PC-9 (cell line): ENCODE data around the gene RGS3. TPM values are rescaled to one million over a fixed set of nuclear protein-coding genes. Genes with fewer than 3 reads are reported as not detected.
A peak's percentile ranks its signal among the peaks of the same experiment; 100 is the strongest.

Experiments
- BruUV-seq: library from RNA; stranded (reverse); fragments of 400-500 nt; replicated peaks from 2 replicates; lab custom pipeline; 2021; lab: Mats Ljungman, UMichigan
- CTCF ChIA-PET: fragments of 300-600 bp; sonication (Branson Sonifier 250); formaldehyde crosslinking; loops from one replicate; lab custom pipeline; 2022; ENCODE audit warnings: antibody characterized with exemption; lab: Charles Lee
- POLR2A ChIA-PET: fragments of 300-600 bp; sonication (Branson Sonifier 250); formaldehyde crosslinking; loops from one replicate; lab custom pipeline; 2022; ENCODE audit warnings: antibody characterized with exemption; ENCODE audit not compliant: unreplicated experiment; lab: Charles Lee
- DNase-seq, 2 experiments: peaks; one replicate each; pipeline versions ENCODE4 v3.0.0 to v3.0.0-alpha.2; 2015 to 2022; ENCODE audit warnings: mixed read lengths in 1 of 2
- H2AFZ ChIP-seq: fragments of 200-600 bp; sonication (generic); 2 replicates; pipeline ENCODE4 v1.8.1; 2017; ENCODE audit warnings: antibody characterized with exemption
- H3F3A ChIP-seq: fragments of 200-600 bp; sonication (generic); 2 replicates; pipeline ENCODE4 v1.8.1; 2017; ENCODE audit warnings: antibody characterized with exemption, mild to moderate bottlenecking, low read depth; ENCODE audit not compliant: insufficient read depth
- H3K27ac ChIP-seq: fragments of 200-600 bp; sonication (generic); 2 replicates; pipeline ENCODE4 v1.6.1; 2016; ENCODE audit warnings: mixed run types
- H3K27me3 ChIP-seq: fragments of 200-600 bp; sonication (generic); 2 replicates; pipeline ENCODE4 v1.6.1; 2016; ENCODE audit warnings: low read depth, mixed run types; ENCODE audit not compliant: insufficient read depth
- H3K36me3 ChIP-seq: fragments of 200-600 bp; sonication (generic); 2 replicates; pipeline ENCODE4 v1.6.1; 2016; ENCODE audit warnings: low read depth, mixed run types
- H3K4me1 ChIP-seq: fragments of 200-600 bp; sonication (generic); replicated peaks from 2 replicates; pipeline ENCODE4 v1.6.1; 2016; ENCODE audit warnings: mixed run types; ENCODE audit not compliant: insufficient read depth
- H3K4me2 ChIP-seq: fragments of 200-600 bp; sonication (generic); 2 replicates; pipeline ENCODE4 v1.6.1; 2017; ENCODE audit warnings: mixed run types
- H3K4me3 ChIP-seq: fragments of 200-600 bp; sonication (generic); 2 replicates; pipeline ENCODE4 v1.6.1; 2016; ENCODE audit warnings: mixed run types
- H3K79me2 ChIP-seq: fragments of 200-600 bp; sonication (generic); 2 replicates; pipeline ENCODE4 v1.6.1; 2017; ENCODE audit warnings: low read depth, mixed run types
- H3K9me2 ChIP-seq: fragments of 200-600 bp; sonication (generic); 2 replicates; pipeline ENCODE4 v1.8.1; 2017; ENCODE audit warnings: mild to moderate bottlenecking; ENCODE audit not compliant: insufficient read depth
- H3K9me3 ChIP-seq: fragments of 200-600 bp; sonication (generic); 2 replicates; pipeline ENCODE4 v1.8.1; 2016; ENCODE audit warnings: low read depth; ENCODE audit not compliant: insufficient read depth
- H4K20me1 ChIP-seq: fragments of 200-600 bp; sonication (generic); 2 replicates; pipeline ENCODE4 v1.8.1; 2017; ENCODE audit not compliant: insufficient read depth
- CTCF ChIP-seq: fragments of 200-600 bp; sonication (generic); conservative IDR thresholded peaks from 2 replicates; pipeline ENCODE4 v1.6.1; 2017; ENCODE audit warnings: mixed run types, antibody characterized with exemption, mild to moderate bottlenecking, moderate library complexity
- EZH2 ChIP-seq: fragments of 200-600 bp; sonication (generic); IDR thresholded peaks from 2 replicates; pipeline ENCODE4 v1.8.0; 2017; ENCODE audit warnings: antibody characterized with exemption, low read depth
- intact Hi-C: fragments of 100-400 bp; cut with micrococcal nuclease; formaldehyde crosslinking; loops from one replicate; pipeline ENCODE4 v1.10.0; 2022; ENCODE audit not compliant: unreplicated experiment
- total RNA-seq: library from RNA; stranded (reverse); gene quantifications from 2 replicates; pipeline ENCODE4 v1.2.3, GENCODE V29; 2021

Gene RGS3
- total RNA-seq, 1 experiment from 2014 or later: 75.8 TPM

GRCh38 chr9:113570106-113570505 is 106.6 kb downstream of the RGS3 start:
- H3K4me3 ChIP-seq: no peak overlapping the region
- no peaks in the 10 kb centered on the region for H4K20me1 ChIP-seq
- intact Hi-C loops: no loop called here
- H3K27me3 ChIP-seq: no peaks in the 10 kb centered on the region
- DNase-seq: no peak
- ChIA-PET CTCF (no interaction called here), POLR2A (no interaction called here)
- peak overlapping the region; percentile 29 for H3K4me2 ChIP-seq
- no peaks in the 10 kb centered on the region for H3K9me2 ChIP-seq
- TF ChIP-seq EZH2: no peak
- no peak for TF ChIP-seq CTCF
- peak overlapping the region; percentile 65 for H3K27ac ChIP-seq
- peaks cover 17% of the 10 kb centered on the region for H3F3A ChIP-seq
- no peak overlapping the region for H2AFZ ChIP-seq
- H3K36me3 ChIP-seq: no peaks in the 10 kb centered on the region
- no peaks in the 10 kb centered on the region for H3K9me3 ChIP-seq
- H3K79me2 ChIP-seq: peaks cover 46% of the 10 kb centered on the region
- peaks cover 56% of the 10 kb centered on the region for H3K4me1 ChIP-seq
- BruUV-seq: no TSS peak

GRCh38 chr9:113570749-113571711 is 107.5 kb downstream of the RGS3 start:
- no peak for TF ChIP-seq CTCF
- no peak for TF ChIP-seq EZH2
- H3K9me3 ChIP-seq: no peaks in the 10 kb centered on the region
- no peak overlapping the region for H2AFZ ChIP-seq
- H4K20me1 ChIP-seq: no peaks in the 10 kb centered on the region
- H3K27me3 ChIP-seq: no peaks in the 10 kb centered on the region
- no TSS peak for BruUV-seq
- CTCF ChIA-PET: interaction anchor here (0.6 kb wide), 2 partner anchors 88 to 1339 kb away, joined by 5 to 15 read pairs; no protein-coding TSS in a partner anchor
- intact Hi-C loops: no loop called here
- DNase-seq: peak in 1 of 2 experiments; percentile 82
- POLR2A ChIA-PET: interaction anchor here (0.6 kb wide), 1 partner anchor 15 kb away, joined by 3 read pairs; no protein-coding TSS in a partner anchor
- H3K36me3 ChIP-seq: no peaks in the 10 kb centered on the region
- H3K4me3 ChIP-seq: no peak overlapping the region
- peak overlapping the region; percentile 65 for H3K27ac ChIP-seq
- H3K4me2 ChIP-seq: peak overlapping the region; percentile 29
- H3K4me1 ChIP-seq: peaks cover 54% of the 10 kb centered on the region
- H3K79me2 ChIP-seq: peaks cover 49% of the 10 kb centered on the region
- H3K9me2 ChIP-seq: no peaks in the 10 kb centered on the region
- peaks cover 16% of the 10 kb centered on the region for H3F3A ChIP-seq

- Histone ChIP-seq H3K4me2 (peak overlapping the region; percentile 29; the same call in 1 of the 2 replicates), H3K4me3 (no peak overlapping the region), H3K27ac (no peak overlapping the region), H3K9me2 (no peaks in the 10 kb centered on the region), H3K79me2 (peaks cover 41% of the 10 kb centered on the region), H3K4me1 (peaks cover 56% of the 10 kb centered on the region), H3K36me3 (no peaks in the 10 kb centered on the region), H4K20me1 (no peaks in the 10 kb centered on the region), H3K9me3 (no peaks in the 10 kb centered on the region), H2AFZ (no peak overlapping the region), H3F3A (peaks cover 27% of the 10 kb centered on the region), H3K27me3 (no peaks in the 10 kb centered on the region)
- ChIA-PET POLR2A (no interaction called here), CTCF (interaction anchor here (0.6 kb wide), 2 partner anchors 87 to 1337 kb away, joined by 5 to 15 read pairs; no protein-coding TSS in a partner anchor)
- intact Hi-C loops: no loop called here
- no TSS peak for BruUV-seq
- DNase-seq: no peak
- no peak for TF ChIP-seq EZH2
- TF ChIP-seq CTCF: no peak
Measured at GRCh38 chr9:113572076-113572861, 108.7 kb downstream of the RGS3 start.
